Loucy (cell line): ENCODE data around the gene RNF212B.

Source experiments
- H2AFZ ChIP-seq: fragments of 200-600 bp; sonication (generic); 2 replicates; pipeline ENCODE4 v1.6.0; 2016; ENCODE audit warnings: antibody characterized with exemption, mild to moderate bottlenecking, low read length, moderate library complexity
- H3F3A ChIP-seq: fragments of 200-600 bp; 2 replicates; pipeline ENCODE4 v1.6.0; 2016; ENCODE audit warnings: antibody characterized with exemption, low read depth, mild to moderate bottlenecking
- H3K27me3 ChIP-seq: fragments of 200-600 bp; sonication (generic); 2 replicates; pipeline ENCODE4 v1.6.1; 2014; ENCODE audit warnings: low read length, mild to moderate bottlenecking; ENCODE audit not compliant: insufficient read depth, poor library complexity, severe bottlenecking
- H3K36me3 ChIP-seq: fragments of 200-600 bp; sonication (generic); 2 replicates; pipeline ENCODE4 v1.6.1; 2016; ENCODE audit warnings: low read length; ENCODE audit not compliant: insufficient read depth
- H3K4me1 ChIP-seq: fragments of 200-600 bp; sonication (generic); 2 replicates; pipeline ENCODE4 v1.5.1; 2014; ENCODE audit warnings: low read length, mild to moderate bottlenecking; ENCODE audit not compliant: insufficient read depth, poor library complexity, severe bottlenecking
- H3K4me2 ChIP-seq: fragments of 200-600 bp; sonication (generic); 2 replicates; pipeline ENCODE4 v1.6.0; 2014; ENCODE audit warnings: antibody characterized with exemption, low read length, low read depth, mild to moderate bottlenecking; ENCODE audit not compliant: poor library complexity, severe bottlenecking
- H3K4me3 ChIP-seq: fragments of 200-600 bp; sonication (generic); 2 replicates; pipeline ENCODE4 v1.5.1; 2014; ENCODE audit warnings: low read length, mild to moderate bottlenecking, mixed read lengths; ENCODE audit not compliant: poor library complexity, severe bottlenecking
- H3K79me2 ChIP-seq: fragments of 200-600 bp; sonication (generic); 2 replicates; pipeline ENCODE4 v1.6.1; 2014; ENCODE audit warnings: low read length; ENCODE audit not compliant: insufficient read depth
- H3K9ac ChIP-seq: fragments of 200-600 bp; sonication (generic); 2 replicates; pipeline ENCODE4 v1.6.0; 2014; ENCODE audit warnings: mild to moderate bottlenecking, low read depth, low read length, moderate library complexity; ENCODE audit not compliant: poor library complexity, severe bottlenecking
- H3K9me2 ChIP-seq: fragments of 200-600 bp; sonication (generic); replicated peaks from 2 replicates; pipeline ENCODE4 v1.6.1; 2016; ENCODE audit warnings: low read depth, low read length, mixed read lengths
- H3K9me3 ChIP-seq: fragments of 200-600 bp; sonication (generic); 2 replicates; pipeline ENCODE4 v1.6.1; 2014; ENCODE audit warnings: mild to moderate bottlenecking, antibody characterized with exemption, low read length, low read depth; ENCODE audit not compliant: insufficient read depth
- H4K20me1 ChIP-seq: fragments of 200-600 bp; sonication (generic); 2 replicates; pipeline ENCODE4 v1.6.0; 2014; ENCODE audit warnings: antibody characterized with exemption, low read length, mild to moderate bottlenecking; ENCODE audit not compliant: insufficient read depth, poor library complexity, severe bottlenecking
- EZH2phosphoT487 ChIP-seq: fragments of 200-600 bp; IDR thresholded peaks from 2 replicates; pipeline ENCODE4 v1.6.1; 2018; ENCODE audit warnings: antibody characterized with exemption, mild to moderate bottlenecking, moderate library complexity, borderline replicate concordance
- TF ChIP-seq, protein P1 (sequence below): fragments of 200-600 bp; sonication (generic); conservative IDR thresholded peaks from 2 replicates; pipeline ENCODE4 v1.5.1; 2014; ENCODE audit warnings: mild to moderate bottlenecking, antibody characterized with exemption, low read length

RNF212B gene

DNA sequence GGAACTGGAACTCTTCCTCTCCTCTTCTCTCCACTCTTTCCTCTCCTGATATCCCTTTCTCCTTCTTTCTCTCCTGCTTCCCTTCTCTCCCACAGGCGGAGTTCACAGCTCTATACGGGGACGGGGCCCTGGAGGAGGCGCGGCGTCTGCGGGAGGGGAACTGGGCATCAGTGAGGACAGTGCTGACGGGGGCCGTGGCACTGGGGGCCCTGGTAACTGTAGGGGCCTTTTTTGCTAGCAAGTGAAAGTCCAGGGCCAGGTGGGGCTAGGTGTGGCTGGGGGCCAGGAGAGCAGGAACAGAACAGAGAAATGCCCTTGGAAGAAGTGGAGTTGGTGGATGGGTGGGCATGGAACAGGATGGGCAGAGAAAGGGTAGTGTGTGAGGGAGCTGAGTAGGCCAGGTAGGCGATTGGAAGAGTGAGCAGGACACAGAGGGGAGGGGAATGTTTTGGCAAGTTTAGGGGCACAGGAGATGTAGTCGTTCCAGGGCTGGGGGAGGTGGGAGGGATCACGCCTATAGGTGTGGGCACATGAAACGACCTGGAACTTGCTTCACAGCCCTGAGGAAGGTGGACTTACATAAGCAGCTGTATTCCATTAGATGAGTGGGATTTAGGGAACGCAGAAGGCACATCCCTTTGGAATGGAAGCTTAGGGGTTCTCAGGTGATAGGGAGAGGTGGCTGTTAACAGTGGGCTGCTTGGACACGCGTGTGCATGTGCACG is 71.1 kb downstream of the RNF212B start:
- no peak for TF ChIP-seq EZH2phosphoT487
- TF ChIP-seq, protein P1, sequence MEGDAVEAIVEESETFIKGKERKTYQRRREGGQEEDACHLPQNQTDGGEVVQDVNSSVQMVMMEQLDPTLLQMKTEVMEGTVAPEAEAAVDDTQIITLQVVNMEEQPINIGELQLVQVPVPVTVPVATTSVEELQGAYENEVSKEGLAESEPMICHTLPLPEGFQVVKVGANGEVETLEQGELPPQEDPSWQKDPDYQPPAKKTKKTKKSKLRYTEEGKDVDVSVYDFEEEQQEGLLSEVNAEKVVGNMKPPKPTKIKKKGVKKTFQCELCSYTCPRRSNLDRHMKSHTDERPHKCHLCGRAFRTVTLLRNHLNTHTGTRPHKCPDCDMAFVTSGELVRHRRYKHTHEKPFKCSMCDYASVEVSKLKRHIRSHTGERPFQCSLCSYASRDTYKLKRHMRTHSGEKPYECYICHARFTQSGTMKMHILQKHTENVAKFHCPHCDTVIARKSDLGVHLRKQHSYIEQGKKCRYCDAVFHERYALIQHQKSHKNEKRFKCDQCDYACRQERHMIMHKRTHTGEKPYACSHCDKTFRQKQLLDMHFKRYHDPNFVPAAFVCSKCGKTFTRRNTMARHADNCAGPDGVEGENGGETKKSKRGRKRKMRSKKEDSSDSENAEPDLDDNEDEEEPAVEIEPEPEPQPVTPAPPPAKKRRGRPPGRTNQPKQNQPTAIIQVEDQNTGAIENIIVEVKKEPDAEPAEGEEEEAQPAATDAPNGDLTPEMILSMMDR, result no peak
- H3K9me2 ChIP-seq, result no peaks in the 10 kb centered on the region
- H2AFZ ChIP-seq, result no peak overlapping the region
- H3F3A ChIP-seq, result no peaks in the 10 kb centered on the region
- H3K4me1 ChIP-seq, result peaks cover 31% of the 10 kb centered on the region
- no peaks in the 10 kb centered on the region for H3K36me3 ChIP-seq
- H3K9me3 ChIP-seq, result no peaks in the 10 kb centered on the region
- H3K4me3 ChIP-seq, result peak overlapping the region; percentile 85
- peaks cover 51% of the 10 kb centered on the region for H3K79me2 ChIP-seq
- peaks cover 9% of the 10 kb centered on the region for H4K20me1 ChIP-seq
- H3K27me3 ChIP-seq, result no peaks in the 10 kb centered on the region
- H3K4me2 ChIP-seq, result peak overlapping the region; percentile 91
- H3K9ac ChIP-seq, result peak overlapping the region; percentile 97

DNA sequence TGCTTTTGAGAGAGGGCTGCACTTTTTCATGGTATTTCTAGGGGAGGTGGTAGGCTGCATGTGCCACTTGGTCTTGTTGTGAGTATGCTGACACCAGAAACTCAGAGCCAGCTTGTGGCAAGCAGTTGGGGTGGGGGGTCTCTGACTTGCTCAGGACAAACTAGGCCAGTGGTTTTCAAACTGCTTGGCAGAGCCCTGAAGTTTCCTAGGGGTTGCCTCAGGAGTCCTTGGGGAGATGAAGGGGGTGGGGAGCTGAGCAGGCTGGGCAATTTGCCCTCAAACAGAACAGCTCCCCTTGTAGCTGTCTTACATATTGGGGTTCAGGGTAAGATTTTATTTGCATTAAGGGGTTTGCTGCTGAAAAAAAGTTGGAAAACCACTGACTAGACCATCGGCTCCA is 72.8 kb downstream of the RNF212B start:
- Histone ChIP-seq H4K20me1 (peaks cover 9% of the 10 kb centered on the region), H3K4me1 (peaks cover 31% of the 10 kb centered on the region), H3K27me3 (no peaks in the 10 kb centered on the region), H3K36me3 (no peaks in the 10 kb centered on the region), H3K4me3 (peak overlapping the region; percentile 4), H3F3A (no peaks in the 10 kb centered on the region), H3K9me2 (no peaks in the 10 kb centered on the region), H2AFZ (no peak overlapping the region), H3K4me2 (peak overlapping the region; percentile 91), H3K79me2 (peaks cover 50% of the 10 kb centered on the region), H3K9ac (peak overlapping the region; percentile 97), H3K9me3 (no peaks in the 10 kb centered on the region)
- no peak for TF ChIP-seq EZH2phosphoT487
- TF ChIP-seq, protein P1, result no peak

DNA sequence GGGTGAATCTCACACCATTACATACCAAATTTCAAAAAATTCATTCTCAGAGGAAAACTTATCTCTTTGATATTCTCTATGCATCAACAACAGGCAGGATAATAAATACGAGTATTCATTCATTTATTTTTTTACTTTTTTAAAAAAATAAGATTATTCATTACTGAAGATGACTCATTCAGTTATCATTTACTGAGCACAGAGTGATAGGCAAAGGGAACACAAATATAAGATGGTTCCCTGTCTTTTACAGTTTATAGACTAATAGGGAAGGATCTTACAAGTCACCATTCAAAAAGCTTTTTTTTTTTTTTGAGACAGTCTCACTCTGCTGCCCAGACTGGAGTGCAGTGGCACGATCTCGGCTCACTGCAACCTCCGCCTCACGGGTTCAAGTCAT is 78.6 kb downstream of the RNF212B start:
- TF ChIP-seq, protein P1, result no peak
- TF ChIP-seq EZH2phosphoT487, result no peak
- Histone ChIP-seq H3K4me1 (peaks cover 10% of the 10 kb centered on the region), H3K9me3 (no peaks in the 10 kb centered on the region), H3K9me2 (no peaks in the 10 kb centered on the region), H3F3A (no peaks in the 10 kb centered on the region), H3K4me3 (no peak overlapping the region), H3K36me3 (no peaks in the 10 kb centered on the region), H3K79me2 (no peaks in the 10 kb centered on the region), H2AFZ (no peak overlapping the region), H3K9ac (no peak overlapping the region), H3K4me2 (no peak overlapping the region), H3K27me3 (no peaks in the 10 kb centered on the region), H4K20me1 (no peaks in the 10 kb centered on the region)
